Upper lobe of right lung (tissue), 1 donor: Measurements from ENCODE around the gene GIPC3. TPM values are rescaled to one million over a fixed set of nuclear protein-coding genes. Genes with fewer than 3 reads are reported as not detected.

Source experiments
- ATAC-seq: fragments of 200-7000 bp; cut with Tn5 transposase; one replicate; pipeline ENCODE4 v1.9.1; 2020; ENCODE audit warnings: mild to moderate bottlenecking, moderate library complexity
- DNase-seq: peaks from one replicate; pipeline ENCODE4 v3.0.0-alpha.2; 2020
- H3K27ac ChIP-seq: fragments of 200-600 bp; one replicate; pipeline ENCODE4 v1.8.0; 2022
- H3K27me3 ChIP-seq: fragments of 200-600 bp; one replicate; pipeline ENCODE4 v1.8.0; 2022; ENCODE audit warnings: mild to moderate bottlenecking
- H3K36me3 ChIP-seq: fragments of 200-600 bp; one replicate; pipeline ENCODE4 v1.8.0; 2022
- H3K4me1 ChIP-seq: fragments of 200-600 bp; one replicate; pipeline ENCODE4 v1.8.0; 2022
- H3K4me3 ChIP-seq: fragments of 200-600 bp; one replicate; pipeline ENCODE4 v1.8.0; 2022; ENCODE audit warnings: mild to moderate bottlenecking
- H3K9me3 ChIP-seq: fragments of 200-600 bp; one replicate; pipeline ENCODE4 v1.8.0; 2022
- intact Hi-C: fragments of 100-400 bp; cut with DNase I; formaldehyde crosslinking; loops from one replicate; pipeline ENCODE4 v1.11.0; 2022
- total RNA-seq: library from RNA; stranded (reverse); fragmentation: NEBNext Ultra II Directional; extraction: Animal tissue kit (Norgen Biotek cat#: 25700); gene quantifications from one replicate; pipeline ENCODE4 v1.2.1, GENCODE V29; 2021
- TF ChIP-seq, protein P1 (sequence below): fragments of 200-600 bp; IDR thresholded peaks from one replicate; pipeline ENCODE4 v1.8.0; 2022; ENCODE audit warnings: antibody characterized with exemption
- donor health status: DM: no; HTN: yes; CAD: no; lungs with severe emphysema.

The GIPC3 gene
- total RNA-seq, 1 donor from 2014 or later = 6.5 TPM

- peaks cover 32% of the 10 kb centered on the region for H3K4me1 ChIP-seq
- H3K27me3 ChIP-seq = no peaks in the 10 kb centered on the region
- TF ChIP-seq, protein P1, sequence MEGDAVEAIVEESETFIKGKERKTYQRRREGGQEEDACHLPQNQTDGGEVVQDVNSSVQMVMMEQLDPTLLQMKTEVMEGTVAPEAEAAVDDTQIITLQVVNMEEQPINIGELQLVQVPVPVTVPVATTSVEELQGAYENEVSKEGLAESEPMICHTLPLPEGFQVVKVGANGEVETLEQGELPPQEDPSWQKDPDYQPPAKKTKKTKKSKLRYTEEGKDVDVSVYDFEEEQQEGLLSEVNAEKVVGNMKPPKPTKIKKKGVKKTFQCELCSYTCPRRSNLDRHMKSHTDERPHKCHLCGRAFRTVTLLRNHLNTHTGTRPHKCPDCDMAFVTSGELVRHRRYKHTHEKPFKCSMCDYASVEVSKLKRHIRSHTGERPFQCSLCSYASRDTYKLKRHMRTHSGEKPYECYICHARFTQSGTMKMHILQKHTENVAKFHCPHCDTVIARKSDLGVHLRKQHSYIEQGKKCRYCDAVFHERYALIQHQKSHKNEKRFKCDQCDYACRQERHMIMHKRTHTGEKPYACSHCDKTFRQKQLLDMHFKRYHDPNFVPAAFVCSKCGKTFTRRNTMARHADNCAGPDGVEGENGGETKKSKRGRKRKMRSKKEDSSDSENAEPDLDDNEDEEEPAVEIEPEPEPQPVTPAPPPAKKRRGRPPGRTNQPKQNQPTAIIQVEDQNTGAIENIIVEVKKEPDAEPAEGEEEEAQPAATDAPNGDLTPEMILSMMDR = no peak
- no peaks in the 10 kb centered on the region for H3K9me3 ChIP-seq
- DNase-seq (no peak), ATAC-seq (no peak)
- no peak overlapping the region for H3K4me3 ChIP-seq
- intact Hi-C loops = no loop called here
- no peaks in the 10 kb centered on the region for H3K36me3 ChIP-seq
- no peak overlapping the region for H3K27ac ChIP-seq
Observed at GRCh38 chr19:3604227-3604986, 19.1 kb downstream of the GIPC3 start.

GRCh38 chr19:3604987-3605343 is 19.7 kb downstream of the GIPC3 start:
- intact Hi-C loops = no loop called here

DNA sequence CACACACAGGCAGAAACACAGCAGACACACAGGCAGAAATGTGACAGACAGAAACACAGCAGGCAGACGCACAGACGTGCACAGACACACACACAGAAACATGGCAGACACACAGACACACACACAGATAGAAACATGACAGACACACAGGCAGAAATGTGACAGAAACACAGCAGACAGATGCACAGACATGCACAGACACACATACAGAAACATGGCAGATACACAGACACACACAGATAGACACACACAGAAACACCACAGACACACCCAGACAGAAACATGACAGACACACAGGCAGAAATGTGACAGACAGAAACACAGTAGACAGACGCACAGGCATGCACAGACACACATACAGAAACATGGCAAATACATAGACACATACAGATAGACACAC is 20.1 kb downstream of the GIPC3 start:
- H3K36me3 ChIP-seq = no peaks in the 10 kb centered on the region
- H3K9me3 ChIP-seq = no peaks in the 10 kb centered on the region
- peak overlapping the region; percentile 45 for H3K4me3 ChIP-seq
- TF ChIP-seq, protein P1 = no peak
- no peaks in the 10 kb centered on the region for H3K27me3 ChIP-seq
- no peak overlapping the region for H3K27ac ChIP-seq
- peaks cover 33% of the 10 kb centered on the region for H3K4me1 ChIP-seq
- DNase-seq (no peak), ATAC-seq (no peak)
- intact Hi-C loops = no loop called here

More at GRCh38 chr19:3604987-3605343, 19.7 kb downstream of the GIPC3 start:
- TF ChIP-seq, protein P1 = no peak
- Histone ChIP-seq H3K4me1 (peaks cover 33% of the 10 kb centered on the region), H3K9me3 (no peaks in the 10 kb centered on the region), H3K27ac (no peak overlapping the region), H3K27me3 (no peaks in the 10 kb centered on the region), H3K36me3 (no peaks in the 10 kb centered on the region), H3K4me3 (peak overlapping the region; percentile 4)
- no peak for DNase-seq
- no peak for ATAC-seq

DNA sequence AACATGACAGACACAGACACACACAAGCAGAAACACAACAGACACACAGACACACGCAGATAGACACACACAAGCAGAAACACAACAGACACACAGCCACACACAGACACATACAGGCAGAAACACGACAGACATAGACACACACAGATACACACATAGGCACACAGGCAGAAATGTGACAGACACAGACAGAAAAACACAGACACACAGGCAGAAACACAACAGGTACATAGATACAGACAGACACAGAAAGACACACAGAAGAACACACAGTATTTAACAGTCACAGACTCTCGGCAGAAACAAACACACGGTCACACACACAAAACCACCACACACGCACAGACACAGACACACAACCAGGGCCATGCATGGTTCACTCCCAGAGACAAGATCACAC is 20.5 kb downstream of the GIPC3 start:
- H3K4me3 ChIP-seq = peak overlapping the region; percentile 45
- no peaks in the 10 kb centered on the region for H3K36me3 ChIP-seq
- TF ChIP-seq, protein P1 = no peak
- ATAC-seq (no peak), DNase-seq (no peak)
- peak overlapping the region; percentile 11 for H3K27ac ChIP-seq
- no peaks in the 10 kb centered on the region for H3K9me3 ChIP-seq
- intact Hi-C loops = no loop called here
- H3K27me3 ChIP-seq = no peaks in the 10 kb centered on the region
- H3K4me1 ChIP-seq = peaks cover 33% of the 10 kb centered on the region

DNA sequence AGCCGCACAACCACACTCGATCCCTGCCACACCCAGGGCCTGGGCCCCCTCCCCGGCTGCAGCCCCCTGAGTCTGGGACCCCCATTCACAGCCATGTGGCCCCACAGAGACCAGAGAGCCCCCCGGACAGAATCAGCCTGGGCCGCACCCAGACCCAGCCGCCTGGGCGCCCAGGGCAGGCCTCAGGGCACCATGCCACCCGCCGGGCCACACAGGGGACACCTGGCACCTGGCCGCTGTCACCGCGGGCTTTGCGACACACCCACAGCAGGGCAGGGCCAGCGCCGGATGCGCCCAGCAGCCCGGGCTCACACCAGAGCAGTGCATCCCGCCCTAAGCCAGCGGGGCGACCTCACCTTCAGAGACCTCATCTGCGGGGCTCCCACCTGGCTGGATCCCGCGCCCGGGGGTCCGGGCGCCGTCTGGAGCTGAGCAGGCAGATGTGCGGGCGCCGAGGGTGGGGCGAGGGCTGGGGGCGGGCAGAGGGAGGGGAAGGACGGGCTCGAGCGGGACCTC is 21.0 kb downstream of the GIPC3 start:
- Histone ChIP-seq H3K27ac (peak overlapping the region; percentile 11), H3K36me3 (peaks cover 2% of the 10 kb centered on the region), H3K9me3 (no peaks in the 10 kb centered on the region), H3K4me3 (peak overlapping the region; percentile 45), H3K27me3 (no peaks in the 10 kb centered on the region), H3K4me1 (peaks cover 33% of the 10 kb centered on the region)
- ATAC-seq = peak; percentile 40
- DNase-seq = peak; percentile 69
- intact Hi-C loops = no loop called here
- TF ChIP-seq, protein P1 = no peak
